ENCODE data around the gene ZG16. TPM values are rescaled to one million over a fixed set of nuclear protein-coding genes. Genes with fewer than 3 reads are reported as not detected.
A peak's percentile ranks its signal among the peaks of the same experiment; 100 is the strongest.

Gene ZG16
- total and polyA plus RNA-seq, 9 of the 15 experiments (the other 6 are each of a cell fraction or from before 2014, with no cell fraction given), result 0.04 TPM; not detected in 8

DNA sequence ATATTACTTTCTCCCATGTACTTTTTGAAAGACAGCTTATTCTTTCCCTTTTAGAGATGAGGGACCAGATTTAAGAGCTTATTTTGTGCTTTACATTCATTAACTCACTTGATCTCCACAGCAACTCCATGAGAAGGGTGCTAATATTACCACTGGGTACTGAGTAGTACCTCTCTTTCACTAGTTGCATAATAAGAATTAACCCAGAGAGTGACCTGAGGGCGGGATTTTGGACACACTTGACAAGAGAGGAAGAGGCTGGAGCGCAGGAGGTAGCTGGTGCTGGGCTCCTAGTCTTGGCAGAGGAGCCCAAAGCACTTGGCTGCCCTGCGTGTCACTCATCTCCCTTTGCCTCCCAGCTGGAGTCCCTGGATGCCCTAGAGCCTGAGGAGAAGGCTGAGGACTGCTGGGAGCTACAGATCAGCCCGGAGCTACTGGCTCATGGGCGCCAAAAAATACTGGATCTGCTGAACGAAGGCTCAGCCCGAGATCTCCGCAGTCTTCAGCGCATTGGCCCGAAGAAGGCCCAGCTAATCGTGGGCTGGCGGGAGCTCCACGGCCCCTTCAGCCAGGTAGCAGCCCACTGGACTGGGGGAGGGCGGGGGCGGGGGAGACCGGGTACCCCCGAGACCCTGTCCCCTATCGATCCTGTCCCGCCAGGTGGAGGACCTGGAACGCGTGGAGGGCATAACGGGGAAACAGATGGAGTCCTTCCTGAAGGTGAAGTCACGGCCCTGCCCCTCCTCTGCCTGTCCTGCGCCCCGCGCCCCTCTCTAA, 26.6 kb downstream of the ZG16 start (continued):
- TF ChIP-seq, protein P1, sequence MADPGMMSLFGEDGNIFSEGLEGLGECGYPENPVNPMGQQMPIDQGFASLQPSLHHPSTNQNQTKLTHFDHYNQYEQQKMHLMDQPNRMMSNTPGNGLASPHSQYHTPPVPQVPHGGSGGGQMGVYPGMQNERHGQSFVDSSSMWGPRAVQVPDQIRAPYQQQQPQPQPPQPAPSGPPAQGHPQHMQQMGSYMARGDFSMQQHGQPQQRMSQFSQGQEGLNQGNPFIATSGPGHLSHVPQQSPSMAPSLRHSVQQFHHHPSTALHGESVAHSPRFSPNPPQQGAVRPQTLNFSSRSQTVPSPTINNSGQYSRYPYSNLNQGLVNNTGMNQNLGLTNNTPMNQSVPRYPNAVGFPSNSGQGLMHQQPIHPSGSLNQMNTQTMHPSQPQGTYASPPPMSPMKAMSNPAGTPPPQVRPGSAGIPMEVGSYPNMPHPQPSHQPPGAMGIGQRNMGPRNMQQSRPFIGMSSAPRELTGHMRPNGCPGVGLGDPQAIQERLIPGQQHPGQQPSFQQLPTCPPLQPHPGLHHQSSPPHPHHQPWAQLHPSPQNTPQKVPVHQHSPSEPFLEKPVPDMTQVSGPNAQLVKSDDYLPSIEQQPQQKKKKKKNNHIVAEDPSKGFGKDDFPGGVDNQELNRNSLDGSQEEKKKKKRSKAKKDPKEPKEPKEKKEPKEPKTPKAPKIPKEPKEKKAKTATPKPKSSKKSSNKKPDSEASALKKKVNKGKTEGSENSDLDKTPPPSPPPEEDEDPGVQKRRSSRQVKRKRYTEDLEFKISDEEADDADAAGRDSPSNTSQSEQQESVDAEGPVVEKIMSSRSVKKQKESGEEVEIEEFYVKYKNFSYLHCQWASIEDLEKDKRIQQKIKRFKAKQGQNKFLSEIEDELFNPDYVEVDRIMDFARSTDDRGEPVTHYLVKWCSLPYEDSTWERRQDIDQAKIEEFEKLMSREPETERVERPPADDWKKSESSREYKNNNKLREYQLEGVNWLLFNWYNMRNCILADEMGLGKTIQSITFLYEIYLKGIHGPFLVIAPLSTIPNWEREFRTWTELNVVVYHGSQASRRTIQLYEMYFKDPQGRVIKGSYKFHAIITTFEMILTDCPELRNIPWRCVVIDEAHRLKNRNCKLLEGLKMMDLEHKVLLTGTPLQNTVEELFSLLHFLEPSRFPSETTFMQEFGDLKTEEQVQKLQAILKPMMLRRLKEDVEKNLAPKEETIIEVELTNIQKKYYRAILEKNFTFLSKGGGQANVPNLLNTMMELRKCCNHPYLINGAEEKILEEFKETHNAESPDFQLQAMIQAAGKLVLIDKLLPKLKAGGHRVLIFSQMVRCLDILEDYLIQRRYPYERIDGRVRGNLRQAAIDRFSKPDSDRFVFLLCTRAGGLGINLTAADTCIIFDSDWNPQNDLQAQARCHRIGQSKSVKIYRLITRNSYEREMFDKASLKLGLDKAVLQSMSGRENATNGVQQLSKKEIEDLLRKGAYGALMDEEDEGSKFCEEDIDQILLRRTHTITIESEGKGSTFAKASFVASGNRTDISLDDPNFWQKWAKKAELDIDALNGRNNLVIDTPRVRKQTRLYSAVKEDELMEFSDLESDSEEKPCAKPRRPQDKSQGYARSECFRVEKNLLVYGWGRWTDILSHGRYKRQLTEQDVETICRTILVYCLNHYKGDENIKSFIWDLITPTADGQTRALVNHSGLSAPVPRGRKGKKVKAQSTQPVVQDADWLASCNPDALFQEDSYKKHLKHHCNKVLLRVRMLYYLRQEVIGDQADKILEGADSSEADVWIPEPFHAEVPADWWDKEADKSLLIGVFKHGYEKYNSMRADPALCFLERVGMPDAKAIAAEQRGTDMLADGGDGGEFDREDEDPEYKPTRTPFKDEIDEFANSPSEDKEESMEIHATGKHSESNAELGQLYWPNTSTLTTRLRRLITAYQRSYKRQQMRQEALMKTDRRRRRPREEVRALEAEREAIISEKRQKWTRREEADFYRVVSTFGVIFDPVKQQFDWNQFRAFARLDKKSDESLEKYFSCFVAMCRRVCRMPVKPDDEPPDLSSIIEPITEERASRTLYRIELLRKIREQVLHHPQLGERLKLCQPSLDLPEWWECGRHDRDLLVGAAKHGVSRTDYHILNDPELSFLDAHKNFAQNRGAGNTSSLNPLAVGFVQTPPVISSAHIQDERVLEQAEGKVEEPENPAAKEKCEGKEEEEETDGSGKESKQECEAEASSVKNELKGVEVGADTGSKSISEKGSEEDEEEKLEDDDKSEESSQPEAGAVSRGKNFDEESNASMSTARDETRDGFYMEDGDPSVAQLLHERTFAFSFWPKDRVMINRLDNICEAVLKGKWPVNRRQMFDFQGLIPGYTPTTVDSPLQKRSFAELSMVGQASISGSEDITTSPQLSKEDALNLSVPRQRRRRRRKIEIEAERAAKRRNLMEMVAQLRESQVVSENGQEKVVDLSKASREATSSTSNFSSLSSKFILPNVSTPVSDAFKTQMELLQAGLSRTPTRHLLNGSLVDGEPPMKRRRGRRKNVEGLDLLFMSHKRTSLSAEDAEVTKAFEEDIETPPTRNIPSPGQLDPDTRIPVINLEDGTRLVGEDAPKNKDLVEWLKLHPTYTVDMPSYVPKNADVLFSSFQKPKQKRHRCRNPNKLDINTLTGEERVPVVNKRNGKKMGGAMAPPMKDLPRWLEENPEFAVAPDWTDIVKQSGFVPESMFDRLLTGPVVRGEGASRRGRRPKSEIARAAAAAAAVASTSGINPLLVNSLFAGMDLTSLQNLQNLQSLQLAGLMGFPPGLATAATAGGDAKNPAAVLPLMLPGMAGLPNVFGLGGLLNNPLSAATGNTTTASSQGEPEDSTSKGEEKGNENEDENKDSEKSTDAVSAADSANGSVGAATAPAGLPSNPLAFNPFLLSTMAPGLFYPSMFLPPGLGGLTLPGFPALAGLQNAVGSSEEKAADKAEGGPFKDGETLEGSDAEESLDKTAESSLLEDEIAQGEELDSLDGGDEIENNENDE (IDR thresholded peaks at IDR 0.05; ENCODE audit: low read depth, low read length), result no peak
- TF ChIP-seq GTF2F1 (IDR thresholded peaks at IDR 0.05; ENCODE audit: low read depth, low read length), result no peak
- no peak for TF ChIP-seq MAZ (CRISPR knock-in tag; conservative IDR thresholded peaks at IDR 0.05 in 1 of 2, IDR thresholded peaks at IDR 0.05 in 1 of 2)
- TF ChIP-seq, protein P2, sequence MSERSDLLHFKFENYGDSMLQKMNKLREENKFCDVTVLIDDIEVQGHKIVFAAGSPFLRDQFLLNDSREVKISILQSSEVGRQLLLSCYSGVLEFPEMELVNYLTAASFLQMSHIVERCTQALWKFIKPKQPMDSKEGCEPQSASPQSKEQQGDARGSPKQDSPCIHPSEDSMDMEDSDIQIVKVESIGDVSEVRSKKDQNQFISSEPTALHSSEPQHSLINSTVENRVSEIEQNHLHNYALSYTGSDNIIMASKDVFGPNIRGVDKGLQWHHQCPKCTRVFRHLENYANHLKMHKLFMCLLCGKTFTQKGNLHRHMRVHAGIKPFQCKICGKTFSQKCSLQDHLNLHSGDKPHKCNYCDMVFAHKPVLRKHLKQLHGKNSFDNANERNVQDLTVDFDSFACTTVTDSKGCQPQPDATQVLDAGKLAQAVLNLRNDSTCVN (CRISPR knock-in tag; IDR thresholded peaks at IDR 0.05), result no peak
- TF ChIP-seq MEF2D (tag; conservative IDR thresholded peaks at IDR 0.05; ENCODE audit: low read depth), result no peak
- TF ChIP-seq, protein P3, sequence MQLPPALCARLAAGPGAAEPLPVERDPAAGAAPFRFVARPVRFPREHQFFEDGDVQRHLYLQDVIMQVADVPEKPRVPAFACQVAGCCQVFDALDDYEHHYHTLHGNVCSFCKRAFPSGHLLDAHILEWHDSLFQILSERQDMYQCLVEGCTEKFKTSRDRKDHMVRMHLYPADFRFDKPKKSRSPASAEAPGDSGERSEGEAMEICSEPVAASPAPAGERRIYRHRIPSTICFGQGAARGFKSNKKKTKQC (CRISPR knock-in tag; IDR thresholded peaks at IDR 0.05), result no peak
- no peak for TF ChIP-seq ZNF644 (tag; IDR thresholded peaks at IDR 0.05; ENCODE audit: low read depth)
- peak; percentile 53 for TF ChIP-seq CHD1 (IDR thresholded peaks at IDR 0.05; ENCODE audit: low read length)
- TF ChIP-seq TCF7 (IDR thresholded peaks at IDR 0.05; ENCODE audit: borderline replicate concordance), result no peak
